Spleen (tissue), 11 donors: ENCODE data around the gene SLC23A3. TPM values are rescaled to one million over a fixed set of nuclear protein-coding genes. Genes with fewer than 3 reads are reported as not detected.

Experiments
- DNase-seq: peaks from one replicate; pipeline ENCODE4 v3.0.0-alpha.2; 2020
- H3K27ac ChIP-seq, 8 donors: fragments of 200-600 bp; sonication (generic) in 7 of 8; 1 replicate in 4 of 8; 2 replicates in 4 of 8; pipeline versions ENCODE4 v1.5.0 to v1.8.0; 2016 to 2021; ENCODE audit warnings: inconsistent platforms in 4 of 8, mild to moderate bottlenecking in 4 of 8, moderate library complexity in 1 of 8
- H3K27me3 ChIP-seq, 7 donors: fragments of 200-600 bp; sonication (generic) in 6 of 7; replicated peaks in 1 of 7; 1 replicate in 4 of 7; 2 replicates in 3 of 7; pipeline versions ENCODE4 v1.5.0 to v1.8.0; 2016 to 2021; ENCODE audit warnings: inconsistent platforms in 3 of 7, mild to moderate bottlenecking in 1 of 7
- H3K36me3 ChIP-seq, 6 donors: fragments of 200-600 bp; sonication (generic) in 5 of 6; 1 replicate in 4 of 6; 2 replicates in 2 of 6; pipeline versions ENCODE4 v1.5.0 to v1.8.0; 2016 to 2021; ENCODE audit warnings: inconsistent platforms in 2 of 6
- H3K4me1 ChIP-seq, 6 donors: fragments of 200-600 bp; sonication (generic) in 5 of 6; 1 replicate in 3 of 6; 2 replicates in 3 of 6; pipeline versions ENCODE4 v1.5.0 to v1.8.0; 2016 to 2021; ENCODE audit warnings: inconsistent platforms in 3 of 6
- H3K4me3 ChIP-seq, 8 donors: fragments of 200-600 bp; sonication (generic) in 7 of 8; 1 replicate in 4 of 8; 2 replicates in 4 of 8; pipeline versions ENCODE4 v1.5.0 to v1.8.0; 2016 to 2021; ENCODE audit warnings: inconsistent platforms in 4 of 8, mild to moderate bottlenecking in 4 of 8, moderate library complexity in 2 of 8
- H3K9me3 ChIP-seq, 8 donors: fragments of 200-600 bp; sonication (generic) in 7 of 8; 1 replicate in 4 of 8; 2 replicates in 4 of 8; pipeline versions ENCODE4 v1.5.0 to v1.8.0; 2016 to 2021; ENCODE audit warnings: inconsistent platforms in 4 of 8
- POLR2A ChIP-seq, 3 donors: fragments of 450-650 bp; IDR thresholded peaks; one replicate each; pipeline ENCODE4 v1.5.1; 2017; ENCODE audit warnings: antibody characterized with exemption in 3 of 3, mild to moderate bottlenecking in 1 of 3
- POLR2AphosphoS5 ChIP-seq, 3 donors: sonication (generic); formaldehyde crosslinking; IDR thresholded peaks; one replicate each; pipeline ENCODE4 v1.5.1; 2017; ENCODE audit warnings: antibody characterized with exemption in 3 of 3
- WGBS, 5 donors: extraction: QIAGEN DNeasy Blood & Tissue Kit in 3 of 5; methylation state at CpG; one replicate each; pipeline versions ENCODE4 v1.1.5 to v1.1.7; 2013 to 2018; 5-methylcytosine and 5-hydroxymethylcytosine counted together
- intact Hi-C: fragments of 100-400 bp; cut with DNase I; formaldehyde crosslinking; loops from one replicate; pipeline ENCODE4 v1.15.0; 2023; ENCODE audit warnings: low total_unique reads
- polyA plus RNA-seq, 3 donors: library from polyadenylated mRNA; stranded (reverse); fragments of 200-250 nt; gene quantifications; one replicate each; pipeline ENCODE4 v1.2.1, GENCODE V29; 2013
- total RNA-seq, 7 donors: library from RNA; depleted of rRNA in 3 of 7; stranded (reverse); fragments of >200 nt in 3 of 7; fragmentation: NEBNext Ultra II Directional in 4 of 7; extraction: Animal tissue kit (Norgen Biotek cat#: 25700) in 4 of 7; gene quantifications; one replicate each; pipeline versions ENCODE4 v1.1.0 to v1.2.1, GENCODE V29; 2016 to 2021
- TF ChIP-seq, protein P1 (sequence below), 11 experiments: fragments of 200-600 bp in 7 of 11; fragments of 450-650 bp in 4 of 11; sonication (generic) in 4 of 11; IDR thresholded peaks in 8 of 11; conservative IDR thresholded peaks in 3 of 11; 1 replicate in 7 of 11; 2 replicates in 4 of 11; pipeline versions ENCODE4 v1.4.0 to v1.8.0; 2016 to 2021; ENCODE audit warnings: antibody characterized with exemption in 11 of 11, inconsistent platforms in 4 of 11, mild to moderate bottlenecking in 1 of 11
- donor health status: healthy with polysubstance abuse.
- donor health status: DM: no; HTN: no; CAD: no; lungs with moderate emphysema.
- donor health status: DM: no; HTN: no; CAD: no.
- donor health status: Bipolar disorder and iron deficiency.
- donor health status: healthy.
- donor health status: DM: no; HTN: no; CAD: no.
- donor health status: DM: yes; HTN: yes; CAD: no.

Gene SLC23A3
- total and polyA plus RNA-seq, 10 donors, result 1.2 to 5.0 (median 3.0) TPM

DNA sequence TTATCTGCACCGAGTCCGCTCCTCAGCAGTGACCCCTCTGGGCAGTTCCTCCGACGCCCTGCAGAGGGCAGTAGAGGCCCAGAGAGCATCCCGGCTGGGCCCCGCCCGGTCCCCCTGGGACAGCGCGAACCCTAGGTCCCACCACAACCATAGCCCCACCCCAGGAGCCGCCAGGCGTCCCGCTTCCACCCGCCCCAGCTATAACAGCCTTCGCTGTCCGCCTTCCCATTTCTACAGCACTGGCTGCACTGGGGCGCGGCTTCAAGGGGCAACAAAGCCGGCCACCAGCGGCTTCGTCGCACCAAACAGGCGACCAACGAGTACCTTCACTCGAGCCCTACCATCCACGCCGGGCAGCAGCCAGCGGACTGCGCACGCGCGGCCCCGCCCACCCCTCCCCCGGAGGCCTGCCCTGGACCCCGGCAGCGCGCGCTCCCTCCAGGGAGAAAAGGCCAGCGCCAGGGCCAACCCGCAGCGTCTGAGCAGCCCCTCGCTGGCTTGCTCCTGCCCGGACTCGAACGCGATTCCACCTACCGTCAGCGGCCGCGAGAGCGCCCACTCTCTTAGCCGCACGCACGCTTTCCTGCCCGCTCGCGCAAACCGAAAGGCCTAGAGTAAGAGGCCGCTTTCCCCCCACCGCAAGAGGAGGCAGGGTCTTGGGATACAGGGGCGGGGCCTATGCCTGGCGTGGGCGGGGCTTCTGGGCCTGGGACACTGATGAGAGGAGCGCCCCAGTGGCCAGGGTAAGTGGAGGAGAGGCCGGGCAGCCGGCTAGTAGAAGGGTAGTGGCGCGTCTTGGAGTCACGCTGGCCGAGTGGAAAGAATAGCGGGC is 9.4 kb downstream of the SLC23A3 start, which contains the start of gene NHEJ1:
Gene NHEJ1 (minus strand): TSS at position 630 of the 832 bp plus-strand sequence. CDS start 2,453 bp downstream, outside the sequence.
- H3K27me3 ChIP-seq, result no peaks in the 10 kb centered on the region
- WGBS, 5 donors, result 0 to 3% (median 1%) methylated on average over 18 to 70 of the region's 70 CpGs

GRCh38 chr2:219159771-219160185 is 10.1 kb downstream of the SLC23A3 start:
- TF ChIP-seq POLR2A (IDR thresholded peaks at IDR 0.05) (no peak), POLR2AphosphoS5 (IDR thresholded peaks at IDR 0.05) (no peak)
- TF ChIP-seq, protein P1, sequence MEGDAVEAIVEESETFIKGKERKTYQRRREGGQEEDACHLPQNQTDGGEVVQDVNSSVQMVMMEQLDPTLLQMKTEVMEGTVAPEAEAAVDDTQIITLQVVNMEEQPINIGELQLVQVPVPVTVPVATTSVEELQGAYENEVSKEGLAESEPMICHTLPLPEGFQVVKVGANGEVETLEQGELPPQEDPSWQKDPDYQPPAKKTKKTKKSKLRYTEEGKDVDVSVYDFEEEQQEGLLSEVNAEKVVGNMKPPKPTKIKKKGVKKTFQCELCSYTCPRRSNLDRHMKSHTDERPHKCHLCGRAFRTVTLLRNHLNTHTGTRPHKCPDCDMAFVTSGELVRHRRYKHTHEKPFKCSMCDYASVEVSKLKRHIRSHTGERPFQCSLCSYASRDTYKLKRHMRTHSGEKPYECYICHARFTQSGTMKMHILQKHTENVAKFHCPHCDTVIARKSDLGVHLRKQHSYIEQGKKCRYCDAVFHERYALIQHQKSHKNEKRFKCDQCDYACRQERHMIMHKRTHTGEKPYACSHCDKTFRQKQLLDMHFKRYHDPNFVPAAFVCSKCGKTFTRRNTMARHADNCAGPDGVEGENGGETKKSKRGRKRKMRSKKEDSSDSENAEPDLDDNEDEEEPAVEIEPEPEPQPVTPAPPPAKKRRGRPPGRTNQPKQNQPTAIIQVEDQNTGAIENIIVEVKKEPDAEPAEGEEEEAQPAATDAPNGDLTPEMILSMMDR (IDR thresholded peaks at IDR 0.05 in 8 of 11, conservative IDR thresholded peaks at IDR 0.05 in 3 of 11), result no peak
- peak overlapping the region; percentile 90 to 97 (median 96) for H3K27ac ChIP-seq
- H3K27me3 ChIP-seq, result no peaks in the 10 kb centered on the region
- no peaks in the 10 kb centered on the region for H3K9me3 ChIP-seq
- peaks cover 7 to 24% (median 14%) of the 10 kb centered on the region in 6 donors for H3K4me1 ChIP-seq
- H3K36me3 ChIP-seq, result peaks cover 0 to 33% (median 19%) of the 10 kb centered on the region in 6 donors
- 11 to 21% (median 19%) methylated on average over 18 of the region's 18 CpGs for WGBS, 5 donors
- intact Hi-C loops, result loop anchor here (5.0 to 10.0 kb wide), 2 partner anchors 105 to 133 kb away; no protein-coding TSS in a partner anchor
- no peak for DNase-seq
- H3K4me3 ChIP-seq, result peak overlapping the region; percentile 52 to 81 (median 73)

More for the DNA sequence above, 9.4 kb downstream of the SLC23A3 start, which contains the start of gene NHEJ1:
- Histone ChIP-seq H3K4me3 (peak within 1 kb of the TSS; percentile 52 to 81 (median 73)), H3K4me1 (peaks cover 7 to 24% (median 14%) of the 10 kb centered on the region in 6 donors), H3K27ac (peak within 1 kb of the TSS; percentile 90 to 97 (median 96)), H3K36me3 (peaks cover 0 to 36% (median 19%) of the 10 kb centered on the region in 6 donors), H3K9me3 (no peaks in the 10 kb centered on the region)
- DNase-seq, result peak; percentile 98
- TF ChIP-seq POLR2A (IDR thresholded peaks at IDR 0.05), result peak in 1 of 3 donors; percentile 69
- TF ChIP-seq POLR2AphosphoS5 (IDR thresholded peaks at IDR 0.05), result peak; percentile 90 to 94 (median 93)
- TF ChIP-seq, protein P1 (IDR thresholded peaks at IDR 0.05 in 8 of 11, conservative IDR thresholded peaks at IDR 0.05 in 3 of 11), result peak; percentile 94 to 100 (median 98)
- intact Hi-C loops, result loop anchor here (5.0 kb wide), 1 partner anchor 132 kb away; no protein-coding TSS in a partner anchor

DNA sequence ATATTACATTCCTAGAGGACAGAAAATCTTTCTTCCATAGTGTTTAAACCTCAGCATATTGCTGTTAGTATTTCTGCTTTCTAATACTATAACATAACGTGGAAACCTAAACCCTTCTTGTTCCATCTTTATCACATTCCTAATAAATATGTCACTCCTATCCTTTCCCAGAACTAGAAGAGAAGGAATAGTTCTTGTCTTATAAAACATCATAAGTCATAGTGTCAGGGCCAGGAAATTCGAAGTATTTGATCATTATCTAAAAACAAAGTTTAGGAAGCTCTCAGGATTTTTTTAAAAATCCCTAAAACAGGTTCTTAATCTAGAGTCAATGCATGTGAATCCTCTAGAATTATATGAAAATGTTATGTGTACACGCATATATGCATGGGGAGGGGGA is 11.2 kb downstream of the SLC23A3 start:
- Histone ChIP-seq H3K9me3 (no peaks in the 10 kb centered on the region), H3K36me3 (peaks cover 0 to 43% (median 21%) of the 10 kb centered on the region in 6 donors), H3K4me3 (no peak overlapping the region), H3K27me3 (no peaks in the 10 kb centered on the region), H3K4me1 (peaks cover 7 to 24% (median 14%) of the 10 kb centered on the region in 6 donors), H3K27ac (no peak overlapping the region)
- 83 to 87% (median 83%) methylated on average over 3 of the region's 3 CpGs for WGBS, 5 donors
- intact Hi-C loops, result loop anchor here (10.0 kb wide), 1 partner anchor 104 kb away; no protein-coding TSS in a partner anchor
- DNase-seq, result no peak
- TF ChIP-seq, protein P1 (IDR thresholded peaks at IDR 0.05 in 8 of 11, conservative IDR thresholded peaks at IDR 0.05 in 3 of 11), result no peak
- TF ChIP-seq POLR2A (IDR thresholded peaks at IDR 0.05) (no peak), POLR2AphosphoS5 (IDR thresholded peaks at IDR 0.05) (no peak)
